CD1c-positive myeloid dendritic cell (primary cell): ENCODE results near the gene MMP10.

Experiments used
- DNase-seq: peaks from one replicate; pipeline ENCODE4 v3.0.0-alpha.2; 2016; ENCODE audit errors: extremely low spot score

Gene MMP10

GRCh38 chr11:102729849-102730815, 50.3 kb downstream of the MMP10 start:
- no peak for DNase-seq

DNA sequence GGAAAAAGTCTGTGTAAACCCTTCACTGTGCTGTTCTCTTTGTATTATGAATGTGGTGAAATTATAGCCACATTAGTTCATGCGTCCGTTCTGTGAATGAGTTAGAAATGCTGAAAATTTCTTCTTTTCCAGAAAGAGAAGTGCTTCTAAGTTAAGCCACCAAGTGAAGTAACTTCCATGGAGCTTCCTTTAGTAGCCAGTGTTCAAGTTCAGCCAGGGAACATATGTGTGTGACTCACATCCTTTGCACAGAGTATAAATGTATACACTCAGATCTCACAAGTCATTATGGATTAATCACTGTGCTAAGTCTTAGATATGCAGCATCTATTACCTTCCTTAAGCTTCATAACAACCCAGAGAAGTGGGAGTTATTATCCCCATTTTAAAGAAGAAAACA, 52.5 kb downstream of the MMP10 start:
- DNase-seq = peak; percentile 72

DNA sequence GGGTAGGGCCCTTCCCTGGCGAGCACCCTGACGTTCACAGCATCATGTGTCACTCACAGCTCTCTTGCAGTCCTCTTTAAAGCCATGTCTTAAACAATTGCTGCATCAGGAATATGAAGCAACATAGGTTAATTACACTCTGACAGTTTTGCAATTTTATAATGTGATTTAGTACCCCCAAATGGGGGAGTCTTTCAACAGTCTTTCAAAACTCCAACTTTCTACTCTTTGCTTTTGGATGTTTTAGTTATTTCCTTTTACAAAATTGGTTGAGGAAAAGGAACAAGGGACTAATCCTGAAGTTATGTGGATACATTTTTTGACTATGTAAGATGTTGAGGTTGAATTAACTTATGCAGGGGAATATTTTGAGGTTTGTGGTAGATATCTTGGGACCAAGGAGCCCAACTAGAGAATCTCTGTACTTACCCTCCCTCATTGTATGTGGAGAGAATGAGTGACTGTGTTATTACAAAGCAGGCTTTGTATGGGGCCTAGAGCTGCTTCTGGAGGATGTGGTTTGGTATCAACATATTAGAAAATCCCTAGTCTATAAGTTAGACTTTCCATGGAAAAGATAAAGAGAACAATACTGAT, 55.4 kb downstream of the MMP10 start, which contains the start of gene MMP8:
TSS of gene MMP8 (minus strand) at position 51 of the 597 bp plus-strand sequence. CDS start 99 bp downstream, outside the sequence.
- no peak for DNase-seq

DNA sequence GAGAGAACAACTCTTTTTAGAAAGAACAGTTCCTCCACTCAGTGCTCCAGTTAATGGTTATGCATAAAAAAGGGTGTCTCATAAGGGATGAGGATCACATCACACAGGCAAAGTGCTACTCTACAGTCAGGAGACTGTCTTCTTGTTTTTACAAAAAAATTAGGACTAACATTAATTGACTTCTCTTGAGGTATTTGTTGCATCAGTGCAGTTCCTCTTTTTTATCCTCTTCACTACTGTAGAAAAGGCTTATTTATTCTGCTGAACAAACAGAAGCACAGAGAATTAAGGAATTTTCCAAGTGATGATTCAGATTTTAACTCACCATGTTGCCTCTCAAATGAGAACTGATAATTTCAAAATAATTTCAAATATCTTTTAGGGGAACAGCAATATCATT, 57.6 kb downstream of the MMP10 start:
- DNase-seq = peak; percentile 85
